HG03095 (cell line): ENCODE results near the gene ADAMTS17.
"Not testable (repeated sequence)": the region's sequence is repeated elsewhere in the genome, so short reads cannot be mapped to it uniquely, and the experiment has no call there.

Experiments
- ATAC-seq: cut with Tn5 transposase; IDR thresholded peaks from one replicate; pipeline ENCODE4 v1.9.1; 2021; ENCODE audit warnings: moderate library complexity; ENCODE audit not compliant: unreplicated experiment

ADAMTS17 gene

GRCh38 chr15:100096700-100097099 lies 245.1 kb downstream of the ADAMTS17 start:
- ATAC-seq, result no peak

GRCh38 chr15:100096248-100096600 lies 245.6 kb downstream of the ADAMTS17 start:
- ATAC-seq, result no peak

DNA sequence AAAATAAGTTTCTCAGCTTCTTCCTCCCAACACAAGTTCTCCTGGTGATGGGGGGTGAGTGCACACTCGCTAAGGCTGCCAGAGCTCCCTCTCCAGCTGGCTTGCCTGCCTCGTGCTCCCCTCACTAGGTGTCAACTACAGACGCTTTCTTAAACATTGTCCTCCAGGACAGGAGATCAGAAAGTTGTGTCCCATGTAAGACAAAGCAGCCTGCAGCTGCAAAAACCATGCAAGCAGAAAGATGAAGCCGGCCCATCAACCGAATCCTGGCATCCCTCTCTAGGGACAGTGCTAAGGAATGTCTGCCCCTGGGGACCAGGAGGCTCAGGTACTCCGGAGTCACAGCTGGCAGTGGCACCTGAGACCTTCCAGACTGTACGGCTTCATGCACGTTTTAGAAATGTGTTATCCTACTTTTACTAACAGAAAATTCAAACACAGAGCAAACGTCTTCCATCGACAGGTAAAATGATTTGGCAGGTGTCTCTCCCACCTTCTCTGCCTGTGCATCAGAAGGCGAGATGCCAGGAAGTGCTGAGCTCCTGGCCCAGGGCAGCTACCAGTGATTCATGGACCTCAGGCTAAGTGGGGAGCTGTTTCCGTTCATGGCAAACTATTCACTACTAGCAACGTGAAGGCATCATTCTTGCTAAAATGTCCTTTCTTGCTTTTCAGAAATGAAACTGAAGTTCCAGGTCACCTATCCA lies 246.1 kb downstream of the ADAMTS17 start:
- no peak for ATAC-seq

DNA sequence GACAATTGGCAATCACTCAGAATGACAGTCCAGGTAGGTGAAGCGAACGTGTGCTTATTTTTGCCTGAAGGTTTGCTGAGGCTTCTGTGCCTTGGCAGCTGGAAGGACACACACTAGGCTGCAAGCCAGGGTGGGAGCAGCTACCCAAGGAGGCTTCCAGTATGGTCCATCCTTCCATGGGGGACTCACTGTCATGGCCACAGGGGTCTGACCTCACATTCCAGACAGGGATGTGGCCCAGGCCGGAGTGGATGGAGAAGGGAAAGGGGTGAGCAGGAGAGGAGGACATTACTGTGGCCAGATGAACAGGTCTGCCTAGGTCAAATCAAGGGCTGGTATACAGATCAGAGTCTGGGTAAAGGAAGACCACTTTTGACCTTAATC lies 247.7 kb downstream of the ADAMTS17 start:
- no peak for ATAC-seq

DNA sequence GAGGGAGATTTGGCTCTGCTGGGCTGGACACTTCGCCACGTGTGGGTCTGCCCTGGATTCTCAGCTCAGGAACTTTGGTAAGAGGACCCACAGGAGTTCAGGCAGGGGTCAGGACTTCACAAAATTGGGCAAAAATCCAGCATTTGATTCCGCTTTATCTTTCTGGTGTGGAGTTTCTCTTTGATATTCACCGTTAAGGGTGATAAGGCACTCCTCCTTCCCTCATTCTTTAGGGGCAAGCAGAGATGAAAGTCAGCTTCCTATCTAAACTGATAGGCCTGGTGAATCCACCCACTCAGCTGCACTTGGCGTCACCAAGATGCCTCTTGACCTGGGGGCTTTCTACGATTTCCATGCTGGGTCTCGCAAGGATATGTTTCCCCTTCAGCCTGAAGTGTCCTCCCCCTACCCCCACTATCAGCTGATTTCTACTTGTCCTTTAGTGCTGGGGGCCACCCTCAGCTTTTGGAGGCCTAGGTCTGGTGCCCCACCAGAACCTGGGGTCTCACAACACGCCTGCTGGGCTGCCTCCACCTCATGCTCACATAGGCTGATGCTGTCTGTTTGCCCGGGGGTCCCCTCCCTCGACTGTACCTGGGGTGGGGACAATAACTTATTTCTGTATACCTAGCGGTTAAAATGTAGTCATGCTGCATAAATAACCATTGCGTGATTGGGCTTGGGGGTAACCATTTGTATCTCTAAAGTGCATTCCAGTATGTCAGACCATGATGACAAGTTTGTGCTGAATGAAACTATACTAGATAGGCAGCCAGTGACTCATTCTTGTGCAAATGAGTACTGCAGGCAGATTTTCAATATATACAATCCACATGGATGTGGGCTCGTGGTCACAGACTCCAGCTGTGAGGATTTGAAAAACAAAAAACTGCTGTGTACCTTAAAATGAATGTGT lies 248.3 kb downstream of the ADAMTS17 start:
- no peak for ATAC-seq

GRCh38 chr15:100092034-100092433 lies 249.7 kb downstream of the ADAMTS17 start:
- ATAC-seq, result no peak

GRCh38 chr15:100090411-100090810 lies 251.4 kb downstream of the ADAMTS17 start:
- ATAC-seq, result no peak

- not testable (repeated sequence) for ATAC-seq
Measured at GRCh38 chr15:100084042-100084821, 257.5 kb downstream of the ADAMTS17 start.

- no peak for ATAC-seq
Measured at GRCh38 chr15:100083572-100083971, 258.2 kb downstream of the ADAMTS17 start.

DNA sequence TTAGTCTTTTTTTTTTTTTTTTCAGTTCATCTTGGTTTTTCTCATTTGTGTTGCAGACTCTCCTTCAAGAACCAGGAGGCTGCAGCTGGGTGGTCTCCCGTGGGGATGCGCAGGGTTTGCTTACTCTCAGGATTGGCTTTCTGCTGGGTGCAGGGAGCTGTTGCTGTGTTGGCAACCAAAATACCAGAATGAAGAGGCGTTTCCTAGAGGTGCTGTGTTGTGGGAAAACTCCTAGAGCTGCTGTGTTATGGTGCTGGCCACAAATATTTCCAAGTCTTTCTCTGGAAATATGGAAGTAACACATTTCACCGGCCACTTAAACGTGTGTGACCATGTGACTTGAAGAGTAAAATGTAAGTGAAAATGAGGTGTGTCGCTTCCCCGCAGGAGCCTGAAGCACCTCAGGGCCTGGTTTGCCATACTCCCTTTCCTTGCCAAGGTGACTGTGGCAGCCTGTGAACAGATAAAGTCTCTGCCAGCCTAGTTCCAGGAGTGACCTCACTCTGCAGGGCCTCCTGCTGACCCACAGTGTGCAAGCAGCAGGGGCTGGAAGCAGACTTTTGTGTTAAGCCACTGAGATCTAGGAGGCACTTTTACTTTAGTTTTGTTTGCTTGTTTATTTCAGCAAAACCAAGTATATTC lies 258.9 kb downstream of the ADAMTS17 start:
- ATAC-seq, result no peak

- no peak for ATAC-seq
Measured at GRCh38 chr15:100081454-100081853, 260.3 kb downstream of the ADAMTS17 start.

GRCh38 chr15:100078511-100079220 lies 263.1 kb downstream of the ADAMTS17 start:
- no peak for ATAC-seq

- ATAC-seq, result no peak
Measured at GRCh38 chr15:100075229-100075628, 266.5 kb downstream of the ADAMTS17 start.

DNA sequence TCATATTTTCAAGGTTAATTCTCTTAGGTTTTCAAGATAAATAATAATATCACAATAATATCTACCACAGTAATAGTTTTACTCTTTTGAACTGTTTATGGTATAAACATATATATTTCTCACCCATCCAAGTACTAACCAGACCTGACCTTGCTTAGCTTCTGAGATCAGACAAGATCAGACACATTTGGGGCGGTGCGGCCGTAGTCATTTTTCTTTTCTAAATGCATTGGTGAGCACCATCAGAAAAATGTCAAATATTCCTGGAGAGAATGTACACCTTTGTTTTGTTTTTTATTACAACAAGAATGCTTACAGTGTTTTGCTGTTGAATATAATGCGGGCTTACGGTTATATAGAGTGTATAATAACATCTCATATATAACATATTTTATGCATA lies 267.8 kb downstream of the ADAMTS17 start:
- no peak for ATAC-seq

DNA sequence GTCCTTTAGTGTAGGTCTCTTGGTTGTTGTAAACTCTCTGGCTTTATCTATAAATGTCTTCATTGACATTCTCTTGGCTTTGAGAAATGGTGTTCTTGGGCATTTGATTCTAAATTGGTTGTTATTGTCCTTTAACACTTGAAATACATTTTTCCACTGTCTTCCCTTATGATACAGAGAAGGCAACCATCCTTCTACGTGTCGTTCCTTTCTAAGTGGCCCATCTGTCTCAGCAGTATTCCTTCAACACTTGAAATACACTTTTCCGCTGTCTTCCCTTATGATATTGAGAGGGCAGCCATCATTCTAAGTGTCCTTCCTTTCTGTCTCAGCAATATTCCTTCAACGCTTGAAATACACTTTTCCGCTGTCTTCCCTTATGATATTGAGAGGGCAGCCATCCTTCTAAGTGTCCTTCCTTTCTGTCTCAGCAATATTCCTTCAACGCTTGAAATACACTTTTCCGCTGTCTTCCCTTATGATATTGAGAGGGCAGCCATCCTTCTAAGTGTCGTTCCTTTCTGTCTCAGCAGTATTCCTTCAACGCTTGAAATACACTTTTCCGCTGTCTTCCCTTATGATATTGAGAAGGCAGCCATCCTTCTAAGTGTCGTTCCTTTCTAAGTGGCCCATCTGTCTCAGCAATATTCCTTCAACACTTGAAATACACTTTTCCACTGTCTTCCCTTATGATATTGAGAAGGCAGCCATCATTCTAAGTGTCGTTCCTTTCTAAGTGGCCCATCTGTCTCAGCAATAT lies 275.1 kb downstream of the ADAMTS17 start:
- not testable (repeated sequence) for ATAC-seq

GRCh38 chr15:100061944-100062343 lies 279.8 kb downstream of the ADAMTS17 start:
- no peak for ATAC-seq

GRCh38 chr15:100060276-100060926 lies 281.4 kb downstream of the ADAMTS17 start:
- ATAC-seq, result no peak

GRCh38 chr15:100059521-100059920 lies 282.3 kb downstream of the ADAMTS17 start:
- ATAC-seq, result no peak

DNA sequence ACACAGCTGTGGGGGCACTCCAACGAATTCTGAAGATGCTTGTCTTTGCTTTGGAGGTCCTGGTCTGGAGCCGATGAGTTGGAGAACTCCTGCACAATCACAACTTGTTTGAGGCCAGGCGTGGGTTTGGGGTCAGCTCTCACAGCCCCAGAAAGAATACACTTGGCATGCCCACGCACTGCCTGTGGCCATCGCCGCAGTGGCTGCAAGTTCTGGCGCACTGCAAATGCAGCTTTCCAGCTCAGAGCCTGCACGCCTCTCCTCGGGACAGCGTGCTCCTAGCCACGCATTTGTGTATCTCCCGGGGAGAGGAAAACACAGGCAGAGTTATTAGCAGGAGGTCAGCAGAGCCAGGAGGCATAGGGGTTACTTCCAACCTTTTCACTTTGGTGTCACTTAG lies 282.7 kb downstream of the ADAMTS17 start:
- ATAC-seq, result no peak
